GOT3 (cell line): ENCODE data around the gene GET4.
"Not testable (repeated sequence)": the region's sequence is repeated elsewhere in the genome, so short reads cannot be mapped to it uniquely, and the experiment has no call there.

Experiments used
- DNase-seq: peaks from one replicate; lab custom pipeline; 2025; ENCODE audit warnings: mixed read lengths; lab: John Stamatoyannopoulos, UW

Gene GET4

GRCh38 chr7:845731-846130, 30.6 kb upstream of the GET4 start:
- DNase-seq = no peak

- not testable (repeated sequence) for DNase-seq
Observed at GRCh38 chr7:846958-847650, 29.2 kb upstream of the GET4 start.

- DNase-seq = not testable (repeated sequence)
Observed at GRCh38 chr7:847728-848127, 28.6 kb upstream of the GET4 start.

DNA sequence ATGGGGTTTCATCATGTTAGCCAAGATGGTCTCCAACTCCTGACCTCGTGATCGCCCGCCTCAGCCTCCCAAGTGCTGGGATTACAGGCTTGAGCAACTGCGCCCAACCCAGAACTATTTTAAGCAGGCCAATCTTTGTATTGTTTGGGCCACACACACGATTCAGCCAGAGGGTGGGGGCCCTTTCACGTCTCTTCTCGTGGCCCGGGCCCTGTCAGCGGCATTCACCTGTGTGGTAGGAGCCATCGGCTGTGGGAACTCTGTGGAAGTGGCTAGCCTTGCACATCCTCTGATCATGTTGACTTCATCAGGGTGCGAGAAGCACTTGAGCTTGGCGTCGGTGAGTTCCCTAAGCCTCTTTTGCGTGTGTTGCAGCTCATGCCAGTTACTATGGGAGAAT, 27.2 kb upstream of the GET4 start:
- DNase-seq = no peak

DNA sequence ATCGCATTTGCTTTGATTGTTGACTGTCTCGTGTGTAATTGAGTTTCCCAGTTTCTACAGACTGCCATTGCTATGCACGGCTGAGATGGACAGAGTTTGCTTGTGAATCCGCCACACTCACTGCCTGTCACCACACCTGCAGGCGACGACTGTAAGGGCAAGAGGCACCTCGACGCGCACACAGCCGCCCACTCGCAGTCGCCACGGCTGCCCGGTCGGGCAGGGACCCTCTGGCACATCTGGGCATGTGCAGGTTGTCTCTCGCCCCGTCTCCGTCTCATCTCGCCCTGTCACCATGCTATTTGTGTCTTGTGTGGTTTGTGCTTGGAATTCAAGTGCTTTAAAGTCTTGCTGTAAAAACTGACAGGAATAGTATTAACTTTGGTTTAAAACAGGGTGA, 26.6 kb upstream of the GET4 start:
- DNase-seq = no peak

- no peak for DNase-seq
Observed at GRCh38 chr7:851204-851603, 25.1 kb upstream of the GET4 start.

DNA sequence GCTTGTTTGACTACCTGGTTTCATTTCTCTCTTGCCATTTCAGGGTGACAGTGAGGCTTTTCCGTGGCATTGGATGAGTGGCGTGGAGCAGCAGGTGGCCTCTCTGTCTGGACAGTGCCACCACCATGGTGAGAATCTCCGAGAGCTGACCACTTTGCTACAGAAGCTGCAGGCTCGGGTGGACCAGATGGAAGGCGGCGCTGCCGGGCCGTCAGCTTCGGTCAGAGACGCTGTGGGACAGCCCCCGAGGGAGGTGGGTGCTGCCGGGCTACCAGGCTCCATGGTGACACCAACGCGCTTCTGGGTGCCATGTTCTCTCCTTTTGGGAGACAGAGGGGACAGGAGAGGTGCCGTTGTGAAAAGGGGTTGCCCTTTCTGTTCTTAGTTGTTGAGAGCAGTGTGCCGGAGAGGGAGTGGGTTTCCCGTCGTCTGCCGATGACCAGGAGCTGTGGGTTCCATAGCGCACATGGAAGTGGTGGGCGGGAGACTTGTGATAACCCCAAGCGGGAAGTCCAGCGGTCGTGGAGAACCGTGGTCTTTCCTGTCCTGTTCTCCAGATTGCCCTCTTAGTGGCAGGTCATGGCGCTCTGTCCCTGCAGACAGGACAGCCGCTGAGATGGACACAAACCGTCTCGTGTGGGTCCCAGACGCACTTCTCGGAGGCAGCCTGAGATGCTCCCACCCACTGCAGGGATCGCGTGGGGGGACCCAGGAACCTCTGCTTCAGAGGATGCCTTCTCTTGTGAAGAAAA, 22.8 kb upstream of the GET4 start:
- DNase-seq = no peak

- no peak for DNase-seq
Observed at GRCh38 chr7:854118-854775, 22.1 kb upstream of the GET4 start.

DNA sequence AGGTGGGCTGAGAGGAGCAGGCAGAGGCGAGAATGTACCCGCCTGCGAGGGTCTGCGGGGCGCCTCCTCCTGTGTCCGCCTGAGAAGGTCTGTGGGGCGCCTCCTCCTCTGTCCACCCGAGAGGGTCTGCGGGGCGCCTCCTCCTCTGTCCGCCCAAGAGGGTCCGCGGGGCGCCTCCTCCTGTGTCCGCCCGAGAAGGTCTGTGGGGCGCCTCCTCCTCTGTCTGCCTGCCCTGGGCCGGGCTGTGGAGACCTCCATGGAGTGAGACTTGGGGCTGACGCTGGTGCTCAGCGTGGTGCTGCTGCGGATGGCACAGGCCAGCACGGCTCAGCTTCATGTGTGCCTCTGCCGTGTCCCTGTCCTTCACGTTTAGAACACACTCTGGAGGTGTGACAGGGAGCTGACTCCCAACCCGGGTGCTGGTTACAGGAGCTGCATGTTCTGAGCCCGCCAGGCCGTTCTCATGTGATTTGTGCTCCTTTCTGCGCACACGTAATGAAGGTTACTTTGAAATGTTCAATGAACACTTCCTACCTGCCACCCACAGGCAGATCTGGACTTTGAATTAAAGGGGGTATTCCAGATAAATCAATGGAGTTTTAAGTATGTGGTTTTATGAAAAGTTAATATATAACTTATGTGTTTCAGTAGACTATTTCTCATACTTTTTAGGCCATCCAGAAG, 20.5 kb upstream of the GET4 start:
- DNase-seq = no peak

DNA sequence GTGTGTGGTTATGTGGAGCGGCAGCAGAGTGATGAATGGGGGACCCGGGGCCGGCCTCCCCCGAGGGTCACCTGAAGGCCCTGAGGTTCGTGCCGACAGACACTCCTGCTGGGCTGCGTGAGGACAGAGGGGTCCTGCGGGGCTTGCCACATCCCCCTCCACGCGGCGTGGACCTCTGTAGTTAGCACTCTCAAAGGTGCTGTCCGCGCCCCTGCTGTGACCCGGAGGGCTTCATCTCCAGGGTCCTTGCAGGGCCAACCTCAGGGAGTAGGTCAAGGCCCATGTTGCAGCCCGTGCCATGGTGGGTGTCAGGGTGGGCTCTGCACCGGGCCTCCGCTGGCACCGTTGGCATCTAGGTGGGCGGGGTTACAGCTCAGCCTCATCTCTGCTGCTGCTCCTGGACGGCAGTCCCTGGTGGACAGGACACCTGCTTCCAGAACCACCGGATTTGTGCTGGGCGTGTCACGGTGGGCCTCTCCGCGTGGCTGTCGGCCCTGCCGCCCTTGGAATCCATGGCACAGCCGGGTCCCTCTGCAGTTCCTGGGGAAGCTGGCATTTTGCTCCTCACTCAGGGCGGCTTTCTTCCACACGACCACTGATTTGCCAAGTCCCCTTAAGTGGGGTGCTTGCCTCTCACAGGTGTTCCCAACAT, 19.8 kb upstream of the GET4 start:
- DNase-seq = no peak

DNA sequence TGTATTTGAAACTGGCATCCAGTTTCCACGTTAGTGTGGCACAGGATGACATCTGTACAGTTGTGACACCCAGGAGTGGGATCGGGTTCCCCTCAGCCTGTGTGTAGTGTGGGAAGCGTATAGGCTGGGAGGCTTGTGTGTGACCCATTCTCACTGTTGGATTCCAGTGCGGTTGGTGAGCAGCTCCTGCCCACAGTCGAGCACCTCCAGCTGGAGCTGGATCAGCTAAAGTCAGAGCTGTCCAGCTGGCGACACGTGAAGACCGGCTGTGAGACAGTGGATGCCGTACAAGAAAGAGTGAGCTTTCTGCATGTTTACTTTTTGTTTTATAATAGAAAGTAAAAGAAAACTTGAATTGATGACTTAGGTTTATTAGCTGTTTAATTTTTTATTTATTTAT, 18.7 kb upstream of the GET4 start:
- no peak for DNase-seq

- DNase-seq = no peak
Observed at GRCh38 chr7:859359-860030, 16.9 kb upstream of the GET4 start.

GRCh38 chr7:860149-860548, 16.2 kb upstream of the GET4 start:
- no peak for DNase-seq

GRCh38 chr7:861222-861621, 15.1 kb upstream of the GET4 start:
- no peak for DNase-seq

GRCh38 chr7:862157-862556, 14.2 kb upstream of the GET4 start:
- no peak for DNase-seq

GRCh38 chr7:863106-863505, 13.2 kb upstream of the GET4 start:
- DNase-seq = no peak

DNA sequence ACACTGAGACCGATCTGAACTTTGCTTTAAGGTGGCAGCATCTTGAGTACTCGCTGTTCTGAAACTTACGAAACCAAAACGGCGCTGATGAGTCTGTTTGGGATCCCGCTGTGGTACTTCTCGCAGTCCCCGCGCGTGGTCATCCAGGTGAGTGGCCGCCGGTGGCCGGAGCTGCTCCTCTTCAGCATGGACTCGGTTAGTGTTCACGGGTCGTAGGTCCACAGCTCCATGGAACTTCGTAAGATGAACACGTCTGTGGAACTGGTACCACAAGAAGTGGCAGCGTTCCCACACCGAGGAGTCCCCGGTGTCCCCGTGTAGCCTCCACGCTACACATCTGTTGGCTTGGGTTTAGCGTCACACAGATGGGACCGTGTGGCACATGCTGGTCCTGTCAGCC, 10.4 kb upstream of the GET4 start:
- DNase-seq = no peak

DNA sequence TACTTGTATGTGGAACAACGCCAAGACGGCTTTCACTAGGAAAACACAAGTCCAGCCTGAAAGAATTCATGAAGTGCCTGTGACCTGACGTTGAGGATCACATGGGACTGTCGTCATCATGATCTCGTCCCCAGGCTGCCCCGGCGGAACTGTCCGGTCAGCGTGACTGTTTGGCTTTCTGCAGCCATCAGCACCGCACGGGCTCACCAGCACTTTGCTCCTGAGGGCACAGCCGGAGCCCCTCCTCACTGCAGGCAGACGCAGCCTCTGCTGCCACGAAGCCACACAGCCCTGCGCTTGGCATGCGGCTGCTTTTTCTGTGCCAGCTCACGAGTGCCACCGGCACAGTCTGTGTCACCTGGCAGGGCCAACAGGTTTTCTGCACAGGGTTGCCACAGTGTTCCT, 9.4 kb upstream of the GET4 start:
- no peak for DNase-seq

- DNase-seq = no peak
Observed at GRCh38 chr7:867406-868188, 8.8 kb upstream of the GET4 start.

DNA sequence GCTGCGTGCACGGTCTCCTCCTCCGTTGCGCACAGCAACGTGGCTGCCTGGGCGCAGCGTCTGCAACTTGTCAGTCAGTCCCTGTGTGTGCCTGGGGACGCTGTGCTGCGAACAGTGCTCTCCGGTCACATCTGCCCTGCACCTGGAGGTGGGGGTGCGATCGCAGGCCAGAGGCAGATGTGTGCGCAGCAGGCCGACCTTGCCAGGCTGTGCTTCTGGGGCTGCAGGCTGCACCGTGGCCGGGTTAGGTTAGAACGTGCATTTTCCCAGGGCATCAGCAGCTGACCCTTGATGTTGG, 8.2 kb upstream of the GET4 start:
- no peak for DNase-seq

DNA sequence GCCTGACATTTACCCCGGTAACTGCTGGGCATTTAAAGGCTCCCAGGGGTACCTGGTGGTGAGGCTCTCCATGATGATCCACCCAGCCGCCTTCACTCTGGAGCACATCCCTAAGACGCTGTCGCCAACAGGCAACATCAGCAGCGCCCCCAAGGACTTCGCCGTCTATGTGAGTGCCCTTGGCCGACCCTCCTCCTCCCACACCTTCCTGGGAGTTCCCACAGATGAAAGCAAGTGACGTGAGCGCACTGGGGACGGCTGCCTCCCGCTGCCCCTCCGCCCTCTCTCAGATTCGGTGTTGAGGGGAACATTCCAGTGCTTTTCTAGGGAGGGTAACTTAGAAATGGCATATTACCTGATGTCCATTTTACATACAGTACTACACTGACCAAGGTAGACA, 7.0 kb upstream of the GET4 start:
- DNase-seq = no peak
